ENCODE measurements around the gene FAM3A.

FAM3A gene

GRCh38 chrX:154482786-154483185, 33.2 kb downstream of the FAM3A start:
- peaks cover 0 to 3% (median 0%) of the 10 kb centered on the region in 5 experiments for H3K9me3 ChIP-seq (ENCODE audit: control extremely low read depth in 1 of 5, control insufficient read depth in 4 of 5, insufficient read depth in 2 of 5, low read depth in 1 of 5, low read length in 4 of 5)
- peaks cover 0 to 43% (median 30%) of the 10 kb centered on the region in 4 experiments for H3K4me1 ChIP-seq (ENCODE audit: control extremely low read depth in 1 of 4, control insufficient read depth in 4 of 4, insufficient read depth in 4 of 4, low read length in 3 of 4)
- H3K27ac ChIP-seq (ENCODE audit: insufficient read depth in 1 of 2, low read depth in 1 of 2, low read length in 2 of 2, poor library complexity in 1 of 2, severe bottlenecking in 2 of 2): no peak overlapping the region
- peaks cover 0 to 19% (median 7%) of the 10 kb centered on the region in 4 experiments for H3K36me3 ChIP-seq (ENCODE audit: control insufficient read depth in 4 of 4, insufficient read depth in 4 of 4, low read length in 3 of 4)
- ChIA-PET POLR2A (no interaction called here), CTCF (no interaction called here)
- 84% methylated on average over 6 of the region's 7 CpGs for WGBS (ENCODE audit: insufficient coverage)
- no peak for DNase-seq
- no peak overlapping the region for H3K4me3 ChIP-seq (ENCODE audit: control insufficient read depth in 1 of 7, extremely low read depth in 1 of 7, insufficient read depth in 4 of 7, low read depth in 2 of 7, low read length in 6 of 7)
- H3K27me3 ChIP-seq (replicated peaks in 2 of 5; ENCODE audit: control insufficient read depth in 4 of 5, insufficient read depth in 5 of 5, low read length in 4 of 5): peaks cover 0 to 4% (median 0%) of the 10 kb centered on the region in 5 experiments

GRCh38 chrX:154481911-154482601, 34.0 kb downstream of the FAM3A start:
- Histone ChIP-seq H3K27ac (ENCODE audit: insufficient read depth in 1 of 2, low read depth in 1 of 2, low read length in 2 of 2, poor library complexity in 1 of 2, severe bottlenecking in 2 of 2) (no peak overlapping the region), H3K4me1 (ENCODE audit: control extremely low read depth in 1 of 4, control insufficient read depth in 4 of 4, insufficient read depth in 4 of 4, low read length in 3 of 4) (peaks cover 0 to 37% (median 27%) of the 10 kb centered on the region in 4 experiments), H3K36me3 (ENCODE audit: control insufficient read depth in 4 of 4, insufficient read depth in 4 of 4, low read length in 3 of 4) (peaks cover 0 to 19% (median 5%) of the 10 kb centered on the region in 4 experiments), H3K4me3 (ENCODE audit: control insufficient read depth in 1 of 7, extremely low read depth in 1 of 7, insufficient read depth in 4 of 7, low read depth in 2 of 7, low read length in 6 of 7) (no peak overlapping the region), H3K9me3 (ENCODE audit: control extremely low read depth in 1 of 5, control insufficient read depth in 4 of 5, insufficient read depth in 2 of 5, low read depth in 1 of 5, low read length in 4 of 5) (peaks cover 0 to 3% (median 0%) of the 10 kb centered on the region in 5 experiments), H3K27me3 (replicated peaks in 2 of 5; ENCODE audit: control insufficient read depth in 4 of 5, insufficient read depth in 5 of 5, low read length in 4 of 5) (peaks cover 0 to 4% (median 0%) of the 10 kb centered on the region in 5 experiments)
- ChIA-PET CTCF (interaction anchor here (0.8 kb wide), 1 partner anchor 41 kb away, joined by 3 read pairs; no protein-coding TSS in a partner anchor), POLR2A (no interaction called here)
- WGBS (ENCODE audit: insufficient coverage): 87% methylated on average over 12 of the region's 14 CpGs
- DNase-seq: no peak

GRCh38 chrX:154481195-154481594, 34.8 kb downstream of the FAM3A start:
- ChIA-PET CTCF (no interaction called here), POLR2A (interaction anchor here (1.2 kb wide), 1 partner anchor 9 kb away, joined by 12 read pairs; the partner anchor contains the start of gene SLC10A3)
- Histone ChIP-seq H3K4me1 (ENCODE audit: control extremely low read depth in 1 of 4, control insufficient read depth in 4 of 4, insufficient read depth in 4 of 4, low read length in 3 of 4) (peaks cover 0 to 35% (median 24%) of the 10 kb centered on the region in 4 experiments), H3K9me3 (ENCODE audit: control extremely low read depth in 1 of 5, control insufficient read depth in 4 of 5, insufficient read depth in 2 of 5, low read depth in 1 of 5, low read length in 4 of 5) (no peaks in the 10 kb centered on the region), H3K27ac (ENCODE audit: insufficient read depth in 1 of 2, low read depth in 1 of 2, low read length in 2 of 2, poor library complexity in 1 of 2, severe bottlenecking in 2 of 2) (no peak overlapping the region), H3K36me3 (ENCODE audit: control insufficient read depth in 4 of 4, insufficient read depth in 4 of 4, low read length in 3 of 4) (peaks cover 0 to 19% (median 5%) of the 10 kb centered on the region in 4 experiments), H3K27me3 (replicated peaks in 2 of 5; ENCODE audit: control insufficient read depth in 4 of 5, insufficient read depth in 5 of 5, low read length in 4 of 5) (peaks cover 0 to 4% (median 0%) of the 10 kb centered on the region in 5 experiments), H3K4me3 (ENCODE audit: control insufficient read depth in 1 of 7, extremely low read depth in 1 of 7, insufficient read depth in 4 of 7, low read depth in 2 of 7, low read length in 6 of 7) (no peak overlapping the region)
- DNase-seq: no peak
- 89% methylated on average over 2 of the region's 5 CpGs for WGBS (ENCODE audit: insufficient coverage)

GRCh38 chrX:154478728-154479622, 37.1 kb downstream of the FAM3A start, which contains the start of gene LAGE3:
Gene LAGE3 (minus strand): TSS chrX:154479281. CDS start chrX:154478915, 366 bp downstream.
- WGBS (ENCODE audit: insufficient coverage): 37% methylated on average over 77 of the region's 85 CpGs
- POLR2A ChIA-PET: interaction anchor here (1.0 kb wide), 2 partner anchors 11 to 70 kb away, joined by 3 to 8 read pairs; partner anchors contain the start of genes DNASE1L1 and SLC10A3
- peak within 1 kb of the TSS in 1 of 2 experiments; percentile 73 for H3K27ac ChIP-seq (ENCODE audit: insufficient read depth in 1 of 2, low read depth in 1 of 2, low read length in 2 of 2, poor library complexity in 1 of 2, severe bottlenecking in 2 of 2)
- CTCF ChIA-PET: no interaction called here
- H3K27me3 ChIP-seq (replicated peaks in 2 of 5; ENCODE audit: control insufficient read depth in 4 of 5, insufficient read depth in 5 of 5, low read length in 4 of 5): no peaks in the 10 kb centered on the region
- peak within 1 kb of the TSS; percentile 45 to 80 (median 63) for H3K4me3 ChIP-seq (ENCODE audit: control insufficient read depth in 1 of 7, extremely low read depth in 1 of 7, insufficient read depth in 4 of 7, low read depth in 2 of 7, low read length in 6 of 7)
- DNase-seq: peak; percentile 83 to 91 (median 91)
- H3K36me3 ChIP-seq (ENCODE audit: control insufficient read depth in 4 of 4, insufficient read depth in 4 of 4, low read length in 3 of 4): peaks cover 0 to 6% (median 0%) of the 10 kb centered on the region in 4 experiments
- peaks cover 0 to 15% (median 9%) of the 10 kb centered on the region in 4 experiments for H3K4me1 ChIP-seq (ENCODE audit: control extremely low read depth in 1 of 4, control insufficient read depth in 4 of 4, insufficient read depth in 4 of 4, low read length in 3 of 4)
- no peaks in the 10 kb centered on the region for H3K9me3 ChIP-seq (ENCODE audit: control extremely low read depth in 1 of 5, control insufficient read depth in 4 of 5, insufficient read depth in 2 of 5, low read depth in 1 of 5, low read length in 4 of 5)

GRCh38 chrX:154477891-154478477, 38.0 kb downstream of the FAM3A start:
- Histone ChIP-seq H3K27ac (ENCODE audit: insufficient read depth in 1 of 2, low read depth in 1 of 2, low read length in 2 of 2, poor library complexity in 1 of 2, severe bottlenecking in 2 of 2) (peak overlapping the region in 1 of 2 experiments; percentile 49), H3K36me3 (ENCODE audit: control insufficient read depth in 4 of 4, insufficient read depth in 4 of 4, low read length in 3 of 4) (no peaks in the 10 kb centered on the region), H3K4me1 (ENCODE audit: control extremely low read depth in 1 of 4, control insufficient read depth in 4 of 4, insufficient read depth in 4 of 4, low read length in 3 of 4) (peaks cover 0 to 15% (median 9%) of the 10 kb centered on the region in 4 experiments), H3K9me3 (ENCODE audit: control extremely low read depth in 1 of 5, control insufficient read depth in 4 of 5, insufficient read depth in 2 of 5, low read depth in 1 of 5, low read length in 4 of 5) (no peaks in the 10 kb centered on the region), H3K27me3 (replicated peaks in 2 of 5; ENCODE audit: control insufficient read depth in 4 of 5, insufficient read depth in 5 of 5, low read length in 4 of 5) (no peaks in the 10 kb centered on the region), H3K4me3 (ENCODE audit: control insufficient read depth in 1 of 7, extremely low read depth in 1 of 7, insufficient read depth in 4 of 7, low read depth in 2 of 7, low read length in 6 of 7) (peak overlapping the region in 6 of 7 experiments; percentile 54 to 80 (median 65))
- DNase-seq: no peak
- ChIA-PET CTCF (interaction anchor here (1.4 to 2.9 kb wide), 2 partner anchors 7 to 9 kb away, joined by 3 to 7 read pairs; partner anchors contain the start of gene UBL4A), POLR2A (interaction anchor here (1.0 kb wide), 1 partner anchor 12 kb away, joined by 8 read pairs; the partner anchor contains the start of gene SLC10A3)
- WGBS (ENCODE audit: insufficient coverage): 75% methylated on average over 23 of the region's 24 CpGs

GRCh38 chrX:154476821-154477220, 39.2 kb downstream of the FAM3A start:
- Histone ChIP-seq H3K27ac (ENCODE audit: insufficient read depth in 1 of 2, low read depth in 1 of 2, low read length in 2 of 2, poor library complexity in 1 of 2, severe bottlenecking in 2 of 2) (no peak overlapping the region), H3K4me3 (ENCODE audit: control insufficient read depth in 1 of 7, extremely low read depth in 1 of 7, insufficient read depth in 4 of 7, low read depth in 2 of 7, low read length in 6 of 7) (no peak overlapping the region), H3K9me3 (ENCODE audit: control extremely low read depth in 1 of 5, control insufficient read depth in 4 of 5, insufficient read depth in 2 of 5, low read depth in 1 of 5, low read length in 4 of 5) (no peaks in the 10 kb centered on the region), H3K27me3 (replicated peaks in 2 of 5; ENCODE audit: control insufficient read depth in 4 of 5, insufficient read depth in 5 of 5, low read length in 4 of 5) (no peaks in the 10 kb centered on the region), H3K4me1 (ENCODE audit: control extremely low read depth in 1 of 4, control insufficient read depth in 4 of 4, insufficient read depth in 4 of 4, low read length in 3 of 4) (peaks cover 0 to 15% (median 9%) of the 10 kb centered on the region in 4 experiments), H3K36me3 (ENCODE audit: control insufficient read depth in 4 of 4, insufficient read depth in 4 of 4, low read length in 3 of 4) (no peaks in the 10 kb centered on the region)
- ChIA-PET CTCF (interaction anchor here (0.8 to 2.9 kb wide), 3 partner anchors 9 to 104 kb away, joined by 3 to 7 read pairs (median 3); partner anchors contain the start of gene UBL4A), POLR2A (no interaction called here)
- 85% methylated on average over 8 of the region's 8 CpGs for WGBS (ENCODE audit: insufficient coverage)
- DNase-seq: no peak

Data from common myeloid progenitor, CD34-positive (primary cell).